GM21737 (cell line): ENCODE measurements around the gene HLA-A.

Source experiments
- ATAC-seq: cut with Tn5 transposase; IDR thresholded peaks from one replicate; pipeline ENCODE4 v1.9.1; 2021; ENCODE audit warnings: mild to moderate bottlenecking, moderate library complexity; ENCODE audit not compliant: unreplicated experiment

The HLA-A gene

GRCh38 chr6:29984232-29984631 is 41.9 kb downstream of the HLA-A start:
- no peak for ATAC-seq

GRCh38 chr6:29984992-29985391 is 42.7 kb downstream of the HLA-A start:
- ATAC-seq, result no peak

GRCh38 chr6:29986179-29986781 is 43.9 kb downstream of the HLA-A start:
- no peak for ATAC-seq

- no peak for ATAC-seq
Observed at GRCh38 chr6:29989211-29989610, 46.9 kb downstream of the HLA-A start.

GRCh38 chr6:29990931-29991330 is 48.6 kb downstream of the HLA-A start:
- ATAC-seq, result no peak

GRCh38 chr6:29992807-29993206 is 50.5 kb downstream of the HLA-A start:
- no peak for ATAC-seq

- ATAC-seq, result no peak
Observed at GRCh38 chr6:29994826-29995225, 52.5 kb downstream of the HLA-A start.

GRCh38 chr6:29995340-29995777 is 53.0 kb downstream of the HLA-A start:
- ATAC-seq, result no peak
